ENCODE results near the gene BNIP5.
A peak's percentile ranks its signal among the peaks of the same experiment; 100 is the strongest.

BNIP5 gene

GRCh38 chr6:36360241-36361054, 23.8 kb upstream of the BNIP5 start:
- DNase-seq (ENCODE audit: low read depth in 2 of 2): peak; percentile 84 to 91
- H3K4me3 ChIP-seq (replicated peaks in 1 of 2; ENCODE audit: low read depth in 2 of 2, low read length in 2 of 2): no peak overlapping the region
- TF ChIP-seq, protein P1, sequence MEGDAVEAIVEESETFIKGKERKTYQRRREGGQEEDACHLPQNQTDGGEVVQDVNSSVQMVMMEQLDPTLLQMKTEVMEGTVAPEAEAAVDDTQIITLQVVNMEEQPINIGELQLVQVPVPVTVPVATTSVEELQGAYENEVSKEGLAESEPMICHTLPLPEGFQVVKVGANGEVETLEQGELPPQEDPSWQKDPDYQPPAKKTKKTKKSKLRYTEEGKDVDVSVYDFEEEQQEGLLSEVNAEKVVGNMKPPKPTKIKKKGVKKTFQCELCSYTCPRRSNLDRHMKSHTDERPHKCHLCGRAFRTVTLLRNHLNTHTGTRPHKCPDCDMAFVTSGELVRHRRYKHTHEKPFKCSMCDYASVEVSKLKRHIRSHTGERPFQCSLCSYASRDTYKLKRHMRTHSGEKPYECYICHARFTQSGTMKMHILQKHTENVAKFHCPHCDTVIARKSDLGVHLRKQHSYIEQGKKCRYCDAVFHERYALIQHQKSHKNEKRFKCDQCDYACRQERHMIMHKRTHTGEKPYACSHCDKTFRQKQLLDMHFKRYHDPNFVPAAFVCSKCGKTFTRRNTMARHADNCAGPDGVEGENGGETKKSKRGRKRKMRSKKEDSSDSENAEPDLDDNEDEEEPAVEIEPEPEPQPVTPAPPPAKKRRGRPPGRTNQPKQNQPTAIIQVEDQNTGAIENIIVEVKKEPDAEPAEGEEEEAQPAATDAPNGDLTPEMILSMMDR (IDR thresholded peaks at IDR 0.05; ENCODE audit: low read depth, low read length): peak; percentile 79

GRCh38 chr6:36358226-36358915, 21.7 kb upstream of the BNIP5 start:
- TF ChIP-seq, protein P1 (IDR thresholded peaks at IDR 0.05; ENCODE audit: low read depth, low read length): no peak

GRCh38 chr6:36357872-36358225, 21.2 kb upstream of the BNIP5 start:
- TF ChIP-seq, protein P1 (IDR thresholded peaks at IDR 0.05; ENCODE audit: low read depth, low read length): no peak
- DNase-seq (ENCODE audit: low read depth in 2 of 2): no peak
- H3K4me3 ChIP-seq (replicated peaks in 1 of 2; ENCODE audit: low read depth in 2 of 2, low read length in 2 of 2): no peak overlapping the region

More at GRCh38 chr6:36358226-36358915, 21.7 kb upstream of the BNIP5 start:
- DNase-seq (ENCODE audit: low read depth in 2 of 2): peak; percentile 64 to 95
- no peak overlapping the region for H3K4me3 ChIP-seq (replicated peaks in 1 of 2; ENCODE audit: low read depth in 2 of 2, low read length in 2 of 2)

- TF ChIP-seq, protein P1 (IDR thresholded peaks at IDR 0.05; ENCODE audit: low read depth, low read length): no peak
- DNase-seq (ENCODE audit: low read depth in 2 of 2): peak; percentile 50 to 88
- H3K4me3 ChIP-seq (replicated peaks in 1 of 2; ENCODE audit: low read depth in 2 of 2, low read length in 2 of 2): no peak overlapping the region
Observed at GRCh38 chr6:36355819-36356218, 19.1 kb upstream of the BNIP5 start.

GRCh38 chr6:36353411-36353915, 16.8 kb upstream of the BNIP5 start:
- peak in 1 of 2 donors; percentile 29 for DNase-seq (ENCODE audit: low read depth in 2 of 2)
- no peak overlapping the region for H3K4me3 ChIP-seq (replicated peaks in 1 of 2; ENCODE audit: low read depth in 2 of 2, low read length in 2 of 2)
- TF ChIP-seq, protein P1 (IDR thresholded peaks at IDR 0.05; ENCODE audit: low read depth, low read length): no peak

- DNase-seq (ENCODE audit: low read depth in 2 of 2): no peak
- no peak overlapping the region for H3K4me3 ChIP-seq (replicated peaks in 1 of 2; ENCODE audit: low read depth in 2 of 2, low read length in 2 of 2)
- TF ChIP-seq, protein P1 (IDR thresholded peaks at IDR 0.05; ENCODE audit: low read depth, low read length): no peak
Observed at GRCh38 chr6:36352477-36353157, 15.9 kb upstream of the BNIP5 start.
